HepG2 (cell line): ENCODE data around the gene CKMT2. TPM values are rescaled to one million over a fixed set of nuclear protein-coding genes. Genes with fewer than 3 reads are reported as not detected.

ENCODE experiments used
- SNAI1 ChIP-seq: sonication (generic); formaldehyde crosslinking; IDR thresholded peaks from 2 replicates; pipeline ENCODE4 v1.5.0; 2020; ENCODE audit warnings: mild to moderate bottlenecking, missing genetic modification reagents, borderline replicate concordance
- TFAP4 ChIP-seq: sonication (generic); IDR thresholded peaks from 2 replicates; pipeline ENCODE4 v1.6.1; 2016; ENCODE audit warnings: low read depth, borderline replicate concordance
- ZNF24 ChIP-seq: fragments of 450-650 bp; IDR thresholded peaks from 2 replicates; pipeline ENCODE4 v1.6.1; 2017; ENCODE audit warnings: antibody characterized with exemption, mild to moderate bottlenecking
- ZNF264 ChIP-seq: sonication (generic); formaldehyde crosslinking; IDR thresholded peaks from 2 replicates; pipeline ENCODE4 v1.4.0; 2020; ENCODE audit warnings: missing genetic modification reagents
- ZNF275 ChIP-seq: sonication (generic); formaldehyde crosslinking; IDR thresholded peaks from 2 replicates; pipeline ENCODE4 v1.8.0; 2022; ENCODE audit warnings: missing genetic modification reagents, mild to moderate bottlenecking, inconsistent platforms, borderline replicate concordance
- ZNF576 ChIP-seq: sonication (generic); formaldehyde crosslinking; IDR thresholded peaks from 2 replicates; pipeline ENCODE4 v1.4.0; 2020; ENCODE audit warnings: mild to moderate bottlenecking, missing genetic modification reagents
- ZNF878 ChIP-seq: sonication (generic); formaldehyde crosslinking; IDR thresholded peaks from 2 replicates; pipeline ENCODE4 v1.8.1; 2023; ENCODE audit warnings: mild to moderate bottlenecking, missing genetic modification reagents, moderate library complexity
- ZNF883 ChIP-seq: sonication (generic); formaldehyde crosslinking; IDR thresholded peaks from 2 replicates; pipeline ENCODE4 v1.5.1; 2020; ENCODE audit warnings: mild to moderate bottlenecking, missing genetic modification reagents; ENCODE audit errors: not compliant biosample characterization
- polyA plus RNA-seq, 8 experiments: library from polyadenylated mRNA; depleted of rRNA in 3 of 8; stranded (reverse) in 7 of 8; unstranded in 1 of 8; fragments of >200 nt; fragmentation: Illumina TruSeq in 4 of 8; extraction: Trizol in 4 of 8; gene quantifications; 2 replicates each; pipeline versions ENCODE4 v1.2.1 to v1.2.3, GENCODE V29; 2011 to 2016; ENCODE audit warnings: low read depth in 4 of 8, missing spikeins in 1 of 8, mixed read lengths in 1 of 8; ENCODE audit not compliant: insufficient read depth in 1 of 8
- total RNA-seq, 5 experiments: library from RNA; depleted of rRNA; stranded (reverse); fragments of >200 nt; fragmentation: Illumina TruSeq; extraction: Trizol; gene quantifications; 2 replicates each; pipeline ENCODE4 v1.2.3, GENCODE V29; 2016; ENCODE audit warnings: low read depth in 1 of 5
- TF ChIP-seq, protein P1 (sequence below): sonication (generic); formaldehyde crosslinking; IDR thresholded peaks from 2 replicates; pipeline ENCODE4 v1.5.0; 2020; ENCODE audit warnings: missing genetic modification reagents
- TF ChIP-seq, protein P2 (sequence below): sonication (generic); formaldehyde crosslinking; IDR thresholded peaks from 2 replicates; pipeline ENCODE4 v1.4.0; 2020; ENCODE audit warnings: missing genetic modification reagents

Gene CKMT2
- total and polyA plus RNA-seq, 2 of the 13 experiments (the other 11 are each of a cell fraction or from before 2014, with no cell fraction given), result 1.2 to 8.8 TPM

DNA sequence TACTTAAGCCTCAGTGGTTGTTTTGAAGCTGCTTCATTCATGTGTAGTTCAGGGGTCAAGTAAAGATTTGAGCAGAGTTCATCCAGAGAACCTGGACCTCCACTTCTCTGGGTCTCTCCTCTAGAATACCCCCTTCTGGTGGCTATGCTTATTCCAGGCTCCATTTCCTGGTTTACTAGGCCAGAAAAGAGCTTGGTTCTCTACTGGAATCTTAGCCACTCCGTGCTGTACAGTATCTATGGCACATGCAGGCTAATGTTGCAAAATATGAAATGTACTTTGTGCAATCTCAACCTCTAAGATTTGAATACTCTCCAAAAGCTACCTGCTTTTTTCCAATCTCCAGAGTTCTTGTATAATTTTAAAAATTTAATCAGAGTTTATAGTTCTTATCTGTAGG lies 50.9 kb downstream of the CKMT2 start (continued):
- no peak for TF ChIP-seq ZNF576
- TF ChIP-seq SNAI1 (CRISPR knock-in tag), result no peak
- TF ChIP-seq ZNF264 (CRISPR knock-in tag), result no peak
- TF ChIP-seq ZNF878 (CRISPR knock-in tag), result no peak
- no peak for TF ChIP-seq ZNF24
- no peak for TF ChIP-seq TFAP4
- no peak for TF ChIP-seq ZNF275
- TF ChIP-seq, protein P1, sequence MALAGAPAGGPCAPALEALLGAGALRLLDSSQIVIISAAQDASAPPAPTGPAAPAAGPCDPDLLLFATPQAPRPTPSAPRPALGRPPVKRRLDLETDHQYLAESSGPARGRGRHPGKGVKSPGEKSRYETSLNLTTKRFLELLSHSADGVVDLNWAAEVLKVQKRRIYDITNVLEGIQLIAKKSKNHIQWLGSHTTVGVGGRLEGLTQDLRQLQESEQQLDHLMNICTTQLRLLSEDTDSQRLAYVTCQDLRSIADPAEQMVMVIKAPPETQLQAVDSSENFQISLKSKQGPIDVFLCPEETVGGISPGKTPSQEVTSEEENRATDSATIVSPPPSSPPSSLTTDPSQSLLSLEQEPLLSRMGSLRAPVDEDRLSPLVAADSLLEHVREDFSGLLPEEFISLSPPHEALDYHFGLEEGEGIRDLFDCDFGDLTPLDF (CRISPR knock-in tag), result no peak
- TF ChIP-seq, protein P2, sequence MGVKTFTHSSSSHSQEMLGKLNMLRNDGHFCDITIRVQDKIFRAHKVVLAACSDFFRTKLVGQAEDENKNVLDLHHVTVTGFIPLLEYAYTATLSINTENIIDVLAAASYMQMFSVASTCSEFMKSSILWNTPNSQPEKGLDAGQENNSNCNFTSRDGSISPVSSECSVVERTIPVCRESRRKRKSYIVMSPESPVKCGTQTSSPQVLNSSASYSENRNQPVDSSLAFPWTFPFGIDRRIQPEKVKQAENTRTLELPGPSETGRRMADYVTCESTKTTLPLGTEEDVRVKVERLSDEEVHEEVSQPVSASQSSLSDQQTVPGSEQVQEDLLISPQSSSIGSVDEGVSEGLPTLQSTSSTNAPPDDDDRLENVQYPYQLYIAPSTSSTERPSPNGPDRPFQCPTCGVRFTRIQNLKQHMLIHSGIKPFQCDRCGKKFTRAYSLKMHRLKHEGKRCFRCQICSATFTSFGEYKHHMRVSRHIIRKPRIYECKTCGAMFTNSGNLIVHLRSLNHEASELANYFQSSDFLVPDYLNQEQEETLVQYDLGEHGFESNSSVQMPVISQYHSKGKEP, result no peak
- no peak for TF ChIP-seq ZNF883 (CRISPR knock-in tag)
